Smooth muscle cell of the brain vasculature (primary cell): Measurements from ENCODE around the gene APBB2.
"Not testable (repeated sequence)": the region's sequence is repeated elsewhere in the genome, so short reads cannot be mapped to it uniquely, and the experiment has no call there.

ENCODE experiments used
- DNase-seq: peaks from one replicate; pipeline ENCODE4 v3.0.0-alpha.2; 2012; ENCODE audit warnings: low read depth, low spot score

Gene APBB2

GRCh38 chr4:41022116-41022515, 192.2 kb downstream of the APBB2 start:
- DNase-seq, result no peak

GRCh38 chr4:41015016-41015675, 199.2 kb downstream of the APBB2 start:
- DNase-seq, result no peak

- DNase-seq, result no peak
Observed at GRCh38 chr4:41014158-41014557, 200.2 kb downstream of the APBB2 start.

- DNase-seq, result no peak
Observed at GRCh38 chr4:41013746-41014145, 200.6 kb downstream of the APBB2 start.

- no peak for DNase-seq
Observed at GRCh38 chr4:41012911-41013310, 201.4 kb downstream of the APBB2 start.

GRCh38 chr4:41012293-41012692, 202.0 kb downstream of the APBB2 start:
- DNase-seq, result no peak

- DNase-seq, result no peak
Observed at GRCh38 chr4:41009411-41009810, 204.9 kb downstream of the APBB2 start.

GRCh38 chr4:41006141-41006540, 208.2 kb downstream of the APBB2 start:
- DNase-seq, result no peak

- DNase-seq, result no peak
Observed at GRCh38 chr4:41002309-41002708, 212.0 kb downstream of the APBB2 start.

- DNase-seq, result no peak
Observed at GRCh38 chr4:41000356-41000755, 214.0 kb downstream of the APBB2 start.

GRCh38 chr4:40998675-40999358, 215.5 kb downstream of the APBB2 start:
- no peak for DNase-seq

GRCh38 chr4:40995850-40996249, 218.5 kb downstream of the APBB2 start:
- DNase-seq, result no peak

- DNase-seq, result not testable (repeated sequence)
Observed at GRCh38 chr4:40994321-40994720, 220.0 kb downstream of the APBB2 start.

GRCh38 chr4:40993296-40993693, 221.0 kb downstream of the APBB2 start:
- not testable (repeated sequence) for DNase-seq

GRCh38 chr4:40992472-40993295, 221.7 kb downstream of the APBB2 start:
- DNase-seq, result no peak

GRCh38 chr4:40991908-40992307, 222.4 kb downstream of the APBB2 start:
- DNase-seq, result no peak

- DNase-seq, result no peak
Observed at GRCh38 chr4:40990899-40991265, 223.5 kb downstream of the APBB2 start.

- peak; percentile 61 for DNase-seq
Observed at GRCh38 chr4:40990236-40990898, 224.0 kb downstream of the APBB2 start.

- DNase-seq, result no peak
Observed at GRCh38 chr4:40987151-40987550, 227.2 kb downstream of the APBB2 start.

- no peak for DNase-seq
Observed at GRCh38 chr4:40986375-40986774, 228.0 kb downstream of the APBB2 start.

GRCh38 chr4:40984051-40984450, 230.3 kb downstream of the APBB2 start:
- DNase-seq, result no peak

GRCh38 chr4:40980318-40980883, 233.9 kb downstream of the APBB2 start:
- DNase-seq, result no peak
